Suprapubic skin (tissue), 3 donors: ENCODE measurements around the gene DENND11.

Source experiments
- POLR2AphosphoS5 ChIP-seq, 3 donors: sonication (generic); formaldehyde crosslinking; IDR thresholded peaks; one replicate each; pipeline ENCODE4 v1.6.1; 2017; ENCODE audit warnings: antibody characterized with exemption in 3 of 3
- TF ChIP-seq, protein P1 (sequence below), 2 donors: fragments of 200-600 bp in 1 of 2; fragments of 450-650 bp in 1 of 2; sonication (generic) in 1 of 2; IDR thresholded peaks; one replicate each; pipeline ENCODE4 v1.5.1; 2016 to 2019; ENCODE audit warnings: antibody characterized with exemption in 2 of 2, mild to moderate bottlenecking in 1 of 2, moderate library complexity in 1 of 2

DNA sequence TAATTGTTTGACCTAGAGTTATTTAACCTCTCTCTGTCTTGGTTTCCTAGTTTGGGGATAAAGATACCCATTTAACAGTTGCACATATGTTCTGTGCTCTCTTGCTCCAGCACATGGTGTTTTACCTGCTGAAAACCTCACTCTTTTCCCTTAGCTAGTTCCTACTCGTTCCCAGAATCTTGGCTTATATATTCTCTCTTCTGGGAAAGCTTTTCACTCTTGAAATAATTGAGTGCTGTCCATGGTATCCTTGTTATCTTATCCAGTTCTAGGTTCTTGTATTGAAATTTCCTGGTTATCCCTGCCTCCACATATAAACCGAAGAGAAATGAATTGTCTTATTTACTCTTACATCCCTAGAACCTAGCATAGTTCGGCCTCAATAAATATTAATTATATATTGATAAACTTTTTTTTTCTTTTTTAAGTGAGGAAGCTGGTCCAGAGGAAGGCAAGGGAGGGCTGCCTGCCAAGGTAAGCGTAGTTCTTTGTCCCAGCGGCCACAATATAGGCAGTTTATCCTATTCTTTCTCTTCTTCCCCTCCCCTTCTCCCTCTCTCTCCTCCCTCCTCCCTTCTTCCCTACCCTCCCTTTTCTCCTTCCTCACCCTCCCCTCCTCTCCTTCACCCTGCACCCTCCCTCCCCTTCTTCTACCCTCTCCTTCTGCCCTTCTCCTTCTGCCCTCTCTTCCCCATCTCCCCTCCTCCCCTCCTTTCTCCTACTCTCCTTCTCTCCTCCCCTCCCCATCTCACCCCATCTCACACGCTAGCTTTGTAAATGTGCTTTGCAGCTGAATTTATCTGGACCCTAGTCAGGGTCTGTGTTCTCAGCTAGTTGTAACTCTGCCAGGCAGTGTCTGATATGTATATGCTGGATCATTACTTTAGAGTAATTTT is 14.1 kb upstream of the DENND11 start:
- TF ChIP-seq, protein P1, sequence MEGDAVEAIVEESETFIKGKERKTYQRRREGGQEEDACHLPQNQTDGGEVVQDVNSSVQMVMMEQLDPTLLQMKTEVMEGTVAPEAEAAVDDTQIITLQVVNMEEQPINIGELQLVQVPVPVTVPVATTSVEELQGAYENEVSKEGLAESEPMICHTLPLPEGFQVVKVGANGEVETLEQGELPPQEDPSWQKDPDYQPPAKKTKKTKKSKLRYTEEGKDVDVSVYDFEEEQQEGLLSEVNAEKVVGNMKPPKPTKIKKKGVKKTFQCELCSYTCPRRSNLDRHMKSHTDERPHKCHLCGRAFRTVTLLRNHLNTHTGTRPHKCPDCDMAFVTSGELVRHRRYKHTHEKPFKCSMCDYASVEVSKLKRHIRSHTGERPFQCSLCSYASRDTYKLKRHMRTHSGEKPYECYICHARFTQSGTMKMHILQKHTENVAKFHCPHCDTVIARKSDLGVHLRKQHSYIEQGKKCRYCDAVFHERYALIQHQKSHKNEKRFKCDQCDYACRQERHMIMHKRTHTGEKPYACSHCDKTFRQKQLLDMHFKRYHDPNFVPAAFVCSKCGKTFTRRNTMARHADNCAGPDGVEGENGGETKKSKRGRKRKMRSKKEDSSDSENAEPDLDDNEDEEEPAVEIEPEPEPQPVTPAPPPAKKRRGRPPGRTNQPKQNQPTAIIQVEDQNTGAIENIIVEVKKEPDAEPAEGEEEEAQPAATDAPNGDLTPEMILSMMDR (IDR thresholded peaks at IDR 0.05) = no peak
- no peak for TF ChIP-seq POLR2AphosphoS5 (IDR thresholded peaks at IDR 0.05)
